ENCODE measurements around the gene ATG4B. TPM values are rescaled to one million over a fixed set of nuclear protein-coding genes. Genes with fewer than 3 reads are reported as not detected.

ATG4B gene
- total RNA-seq, 1 donor from 2014 or later = 78.1 TPM

GRCh38 chr2:241636182-241637017 is 1.1 kb upstream of the ATG4B start:
- Mint-ChIP-seq H3K4me3 (ENCODE audit: unreplicated experiment) (peak overlapping the region; percentile 80), H3K36me3 (ENCODE audit: unreplicated experiment) (peaks cover 15% of the 10 kb centered on the region), H3K27me3 (ENCODE audit: unreplicated experiment) (no peaks in the 10 kb centered on the region), H3K4me1 (ENCODE audit: unreplicated experiment) (peaks cover 44% of the 10 kb centered on the region), H3K27ac (ENCODE audit: unreplicated experiment) (peak overlapping the region; percentile 82), H3K9me3 (ENCODE audit: unreplicated experiment) (no peaks in the 10 kb centered on the region)
- TF ChIP-seq, protein P1, sequence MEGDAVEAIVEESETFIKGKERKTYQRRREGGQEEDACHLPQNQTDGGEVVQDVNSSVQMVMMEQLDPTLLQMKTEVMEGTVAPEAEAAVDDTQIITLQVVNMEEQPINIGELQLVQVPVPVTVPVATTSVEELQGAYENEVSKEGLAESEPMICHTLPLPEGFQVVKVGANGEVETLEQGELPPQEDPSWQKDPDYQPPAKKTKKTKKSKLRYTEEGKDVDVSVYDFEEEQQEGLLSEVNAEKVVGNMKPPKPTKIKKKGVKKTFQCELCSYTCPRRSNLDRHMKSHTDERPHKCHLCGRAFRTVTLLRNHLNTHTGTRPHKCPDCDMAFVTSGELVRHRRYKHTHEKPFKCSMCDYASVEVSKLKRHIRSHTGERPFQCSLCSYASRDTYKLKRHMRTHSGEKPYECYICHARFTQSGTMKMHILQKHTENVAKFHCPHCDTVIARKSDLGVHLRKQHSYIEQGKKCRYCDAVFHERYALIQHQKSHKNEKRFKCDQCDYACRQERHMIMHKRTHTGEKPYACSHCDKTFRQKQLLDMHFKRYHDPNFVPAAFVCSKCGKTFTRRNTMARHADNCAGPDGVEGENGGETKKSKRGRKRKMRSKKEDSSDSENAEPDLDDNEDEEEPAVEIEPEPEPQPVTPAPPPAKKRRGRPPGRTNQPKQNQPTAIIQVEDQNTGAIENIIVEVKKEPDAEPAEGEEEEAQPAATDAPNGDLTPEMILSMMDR (IDR thresholded peaks at IDR 0.05) = no peak
- DNase-seq (ENCODE audit: extremely low spot score, unreplicated experiment) = no peak

GRCh38 chr2:241637795-241638660 is 535 bp downstream of the ATG4B start:
- H3K9me3 Mint-ChIP-seq (ENCODE audit: unreplicated experiment) = no peaks in the 10 kb centered on the region
- H3K4me1 Mint-ChIP-seq (ENCODE audit: unreplicated experiment) = peaks cover 44% of the 10 kb centered on the region
- TF ChIP-seq, protein P1 (IDR thresholded peaks at IDR 0.05) = no peak
- peak overlapping the region; percentile 89 for H3K4me3 Mint-ChIP-seq (ENCODE audit: unreplicated experiment)
- H3K27ac Mint-ChIP-seq (ENCODE audit: unreplicated experiment) = peak overlapping the region; percentile 60
- DNase-seq (ENCODE audit: extremely low spot score, unreplicated experiment) = no peak
- no peaks in the 10 kb centered on the region for H3K27me3 Mint-ChIP-seq (ENCODE audit: unreplicated experiment)
- peaks cover 7% of the 10 kb centered on the region for H3K36me3 Mint-ChIP-seq (ENCODE audit: unreplicated experiment)

GRCh38 chr2:241638940-241639339 is 1.4 kb downstream of the ATG4B start:
- Mint-ChIP-seq H3K36me3 (ENCODE audit: unreplicated experiment) (peaks cover 2% of the 10 kb centered on the region), H3K27me3 (ENCODE audit: unreplicated experiment) (no peaks in the 10 kb centered on the region), H3K9me3 (ENCODE audit: unreplicated experiment) (no peaks in the 10 kb centered on the region), H3K4me3 (ENCODE audit: unreplicated experiment) (peak overlapping the region; percentile 89), H3K27ac (ENCODE audit: unreplicated experiment) (peak overlapping the region; percentile 47), H3K4me1 (ENCODE audit: unreplicated experiment) (peaks cover 44% of the 10 kb centered on the region)
- DNase-seq (ENCODE audit: extremely low spot score, unreplicated experiment) = no peak
- TF ChIP-seq, protein P1 (IDR thresholded peaks at IDR 0.05) = no peak

DNA sequence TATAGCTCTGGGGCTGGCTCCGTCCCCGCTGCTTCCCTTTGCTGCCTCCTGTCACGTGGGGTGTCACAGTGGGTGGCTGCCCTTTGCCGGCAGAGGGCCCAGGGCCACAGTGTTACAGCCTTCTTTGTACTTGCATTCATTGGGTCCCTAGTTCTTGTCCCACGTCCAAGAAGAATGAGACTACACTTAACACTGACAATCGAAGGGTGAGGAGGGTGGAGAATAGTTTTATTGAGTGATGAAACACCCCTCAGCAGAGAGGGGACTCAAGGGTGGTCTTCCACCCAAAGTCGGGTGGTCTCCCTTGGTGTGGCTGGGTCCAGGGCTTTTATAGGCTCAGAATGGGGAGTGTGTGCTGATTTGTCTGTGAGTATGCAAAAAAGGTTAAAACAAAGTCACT is 1.9 kb downstream of the ATG4B start:
- DNase-seq (ENCODE audit: extremely low spot score, unreplicated experiment) = no peak

More for the DNA sequence above, 1.9 kb downstream of the ATG4B start:
- Mint-ChIP-seq H3K27me3 (ENCODE audit: unreplicated experiment) (no peaks in the 10 kb centered on the region), H3K36me3 (ENCODE audit: unreplicated experiment) (no peaks in the 10 kb centered on the region), H3K4me3 (ENCODE audit: unreplicated experiment) (peak overlapping the region; percentile 10), H3K9me3 (ENCODE audit: unreplicated experiment) (no peaks in the 10 kb centered on the region), H3K27ac (ENCODE audit: unreplicated experiment) (no peak overlapping the region), H3K4me1 (ENCODE audit: unreplicated experiment) (peaks cover 44% of the 10 kb centered on the region)
- TF ChIP-seq, protein P1 (IDR thresholded peaks at IDR 0.05) = no peak
